PC-9 (cell line): ENCODE data around the gene TPPP. TPM values are rescaled to one million over a fixed set of nuclear protein-coding genes. Genes with fewer than 3 reads are reported as not detected.

Source experiments
- BruUV-seq: library from RNA; stranded (reverse); fragments of 400-500 nt; replicated peaks from 2 replicates; lab custom pipeline; 2021; lab: Mats Ljungman, UMichigan
- CTCF ChIA-PET: fragments of 300-600 bp; sonication (Branson Sonifier 250); formaldehyde crosslinking; loops from one replicate; lab custom pipeline; 2022; ENCODE audit warnings: antibody characterized with exemption; lab: Charles Lee
- POLR2A ChIA-PET: fragments of 300-600 bp; sonication (Branson Sonifier 250); formaldehyde crosslinking; loops from one replicate; lab custom pipeline; 2022; ENCODE audit warnings: antibody characterized with exemption; ENCODE audit not compliant: unreplicated experiment; lab: Charles Lee
- DNase-seq, 2 experiments: peaks; one replicate each; pipeline versions ENCODE4 v3.0.0 to v3.0.0-alpha.2; 2015 to 2022; ENCODE audit warnings: mixed read lengths in 1 of 2
- H2AFZ ChIP-seq: fragments of 200-600 bp; sonication (generic); 2 replicates; pipeline ENCODE4 v1.8.1; 2017; ENCODE audit warnings: antibody characterized with exemption
- H3F3A ChIP-seq: fragments of 200-600 bp; sonication (generic); 2 replicates; pipeline ENCODE4 v1.8.1; 2017; ENCODE audit warnings: antibody characterized with exemption, mild to moderate bottlenecking, low read depth; ENCODE audit not compliant: insufficient read depth
- H3K27ac ChIP-seq: fragments of 200-600 bp; sonication (generic); 2 replicates; pipeline ENCODE4 v1.6.1; 2016; ENCODE audit warnings: mixed run types
- H3K27me3 ChIP-seq: fragments of 200-600 bp; sonication (generic); 2 replicates; pipeline ENCODE4 v1.6.1; 2016; ENCODE audit warnings: low read depth, mixed run types; ENCODE audit not compliant: insufficient read depth
- H3K36me3 ChIP-seq: fragments of 200-600 bp; sonication (generic); 2 replicates; pipeline ENCODE4 v1.6.1; 2016; ENCODE audit warnings: low read depth, mixed run types
- H3K4me1 ChIP-seq: fragments of 200-600 bp; sonication (generic); replicated peaks from 2 replicates; pipeline ENCODE4 v1.6.1; 2016; ENCODE audit warnings: mixed run types; ENCODE audit not compliant: insufficient read depth
- H3K4me2 ChIP-seq: fragments of 200-600 bp; sonication (generic); 2 replicates; pipeline ENCODE4 v1.6.1; 2017; ENCODE audit warnings: mixed run types
- H3K4me3 ChIP-seq: fragments of 200-600 bp; sonication (generic); 2 replicates; pipeline ENCODE4 v1.6.1; 2016; ENCODE audit warnings: mixed run types
- H3K79me2 ChIP-seq: fragments of 200-600 bp; sonication (generic); 2 replicates; pipeline ENCODE4 v1.6.1; 2017; ENCODE audit warnings: low read depth, mixed run types
- H3K9me2 ChIP-seq: fragments of 200-600 bp; sonication (generic); 2 replicates; pipeline ENCODE4 v1.8.1; 2017; ENCODE audit warnings: mild to moderate bottlenecking; ENCODE audit not compliant: insufficient read depth
- H3K9me3 ChIP-seq: fragments of 200-600 bp; sonication (generic); 2 replicates; pipeline ENCODE4 v1.8.1; 2016; ENCODE audit warnings: low read depth; ENCODE audit not compliant: insufficient read depth
- H4K20me1 ChIP-seq: fragments of 200-600 bp; sonication (generic); 2 replicates; pipeline ENCODE4 v1.8.1; 2017; ENCODE audit not compliant: insufficient read depth
- CTCF ChIP-seq: fragments of 200-600 bp; sonication (generic); conservative IDR thresholded peaks from 2 replicates; pipeline ENCODE4 v1.6.1; 2017; ENCODE audit warnings: mixed run types, antibody characterized with exemption, mild to moderate bottlenecking, moderate library complexity
- EZH2 ChIP-seq: fragments of 200-600 bp; sonication (generic); IDR thresholded peaks from 2 replicates; pipeline ENCODE4 v1.8.0; 2017; ENCODE audit warnings: antibody characterized with exemption, low read depth
- intact Hi-C: fragments of 100-400 bp; cut with micrococcal nuclease; formaldehyde crosslinking; loops from one replicate; pipeline ENCODE4 v1.10.0; 2022; ENCODE audit not compliant: unreplicated experiment
- total RNA-seq: library from RNA; stranded (reverse); gene quantifications from 2 replicates; pipeline ENCODE4 v1.2.3, GENCODE V29; 2021

Gene TPPP
- total RNA-seq, 1 experiment from 2014 or later: 0.17 TPM

GRCh38 chr5:622946-623522 lies 70.1 kb downstream of the TPPP start:
- Histone ChIP-seq H4K20me1 (peaks cover 6% of the 10 kb centered on the region; the same call in 1 of the 2 replicates), H3K36me3 (peaks cover 24% of the 10 kb centered on the region), H3K27ac (no peak overlapping the region), H2AFZ (no peak overlapping the region), H3K4me3 (no peak overlapping the region), H3K4me2 (no peak overlapping the region), H3K27me3 (no peaks in the 10 kb centered on the region), H3K9me3 (no peaks in the 10 kb centered on the region), H3K4me1 (no peaks in the 10 kb centered on the region), H3F3A (no peaks in the 10 kb centered on the region), H3K9me2 (no peaks in the 10 kb centered on the region), H3K79me2 (peaks cover 4% of the 10 kb centered on the region; the same call in 1 of the 2 replicates)
- POLR2A ChIA-PET: no interaction called here
- TF ChIP-seq EZH2: no peak
- no peak for TF ChIP-seq CTCF
- no peak for DNase-seq
- intact Hi-C loops: no loop called here
- BruUV-seq: no TSS peak
- CTCF ChIA-PET: interaction anchor here (0.5 to 0.9 kb wide), 2 partner anchors 9 to 177 kb away, joined by 3 to 5 read pairs; no protein-coding TSS in a partner anchor

GRCh38 chr5:622359-622758 lies 70.8 kb downstream of the TPPP start:
- Histone ChIP-seq H3K36me3 (peaks cover 19% of the 10 kb centered on the region), H3K4me2 (no peak overlapping the region), H3K27me3 (no peaks in the 10 kb centered on the region), H3K79me2 (peaks cover 9% of the 10 kb centered on the region; the same call in 1 of the 2 replicates), H3F3A (no peaks in the 10 kb centered on the region), H4K20me1 (peaks cover 9% of the 10 kb centered on the region), H3K27ac (no peak overlapping the region), H3K9me3 (no peaks in the 10 kb centered on the region), H3K4me3 (no peak overlapping the region), H2AFZ (no peak overlapping the region), H3K4me1 (no peaks in the 10 kb centered on the region), H3K9me2 (no peaks in the 10 kb centered on the region)
- no peak for DNase-seq
- intact Hi-C loops: no loop called here
- BruUV-seq: no TSS peak
- TF ChIP-seq EZH2: no peak
- TF ChIP-seq CTCF: no peak
- POLR2A ChIA-PET: no interaction called here
- CTCF ChIA-PET: interaction anchor here (0.5 to 0.9 kb wide), 2 partner anchors 8 to 176 kb away, joined by 3 to 5 read pairs; no protein-coding TSS in a partner anchor

- CTCF ChIA-PET: no interaction called here
- H3K36me3 ChIP-seq: peaks cover 28% of the 10 kb centered on the region
- no TSS peak for BruUV-seq
Observed at GRCh38 chr5:621341-621761, 71.8 kb downstream of the TPPP start.

More at GRCh38 chr5:621341-621761, 71.8 kb downstream of the TPPP start:
- Histone ChIP-seq H3K27ac (no peak overlapping the region), H2AFZ (no peak overlapping the region), H3K4me1 (no peaks in the 10 kb centered on the region), H3K27me3 (no peaks in the 10 kb centered on the region), H3K4me3 (no peak overlapping the region), H3K4me2 (no peak overlapping the region), H3F3A (no peaks in the 10 kb centered on the region), H4K20me1 (peaks cover 19% of the 10 kb centered on the region), H3K9me2 (no peaks in the 10 kb centered on the region), H3K9me3 (no peaks in the 10 kb centered on the region), H3K79me2 (peaks cover 19% of the 10 kb centered on the region)
- POLR2A ChIA-PET: no interaction called here
- DNase-seq: no peak
- TF ChIP-seq EZH2: no peak
- TF ChIP-seq CTCF: no peak
- intact Hi-C loops: no loop called here
